ENCODE data around the gene ZNF546. TPM values are rescaled to one million over a fixed set of nuclear protein-coding genes. Genes with fewer than 3 reads are reported as not detected.

The ZNF546 gene
- 0.61 and 1.4 TPM in 2 replicates for total RNA-seq (2014; rRNA removed; shearing (Covaris generic))

GRCh38 chr19:39996811-39997637 is at the start of gene ZNF546:
Gene ZNF546, plus strand, starts transcription at chr19:39997060. Its CDS starts 1,267 bp downstream, at chr19:39998327.

DNA sequence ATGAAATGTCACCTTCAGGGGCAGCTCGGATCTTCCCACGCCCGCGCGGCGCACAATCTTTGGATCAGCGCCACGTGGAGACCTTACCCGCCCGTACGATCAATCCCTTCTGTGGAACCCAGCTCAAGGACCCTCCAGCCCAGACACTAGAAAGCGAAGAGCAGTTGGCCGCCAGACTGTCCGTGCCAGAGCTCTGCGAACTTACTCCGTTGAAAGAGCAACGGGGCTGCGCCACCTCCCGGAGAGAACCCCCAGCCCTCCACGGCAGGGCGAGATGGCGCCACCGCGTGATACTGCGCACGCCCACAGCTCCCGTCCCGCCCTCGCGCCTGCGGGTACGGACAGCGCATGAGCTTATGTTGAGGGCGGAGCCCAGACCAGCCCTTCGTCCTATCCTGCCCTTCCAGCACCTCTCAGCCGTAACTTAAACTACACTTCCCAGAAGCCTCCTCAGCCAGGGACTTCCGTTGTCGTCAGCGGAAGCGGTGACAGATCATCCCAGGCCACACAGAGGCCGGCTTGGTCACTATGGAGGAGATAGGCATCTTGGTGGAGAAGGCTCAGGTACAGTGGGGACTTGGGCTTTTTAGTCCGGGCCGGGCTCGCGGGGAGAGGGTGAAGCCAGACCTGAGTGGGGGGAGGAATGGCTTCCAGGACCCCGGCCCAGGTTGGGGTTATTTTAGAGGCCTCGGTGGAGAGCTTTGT is 26.0 kb upstream of the ZNF546 start, which contains the start of gene PSMC4:
PSMC4 (plus strand) TSS at position 491 of the 705 bp plus-strand sequence; CDS start at position 529, 38 bp downstream.

DNA sequence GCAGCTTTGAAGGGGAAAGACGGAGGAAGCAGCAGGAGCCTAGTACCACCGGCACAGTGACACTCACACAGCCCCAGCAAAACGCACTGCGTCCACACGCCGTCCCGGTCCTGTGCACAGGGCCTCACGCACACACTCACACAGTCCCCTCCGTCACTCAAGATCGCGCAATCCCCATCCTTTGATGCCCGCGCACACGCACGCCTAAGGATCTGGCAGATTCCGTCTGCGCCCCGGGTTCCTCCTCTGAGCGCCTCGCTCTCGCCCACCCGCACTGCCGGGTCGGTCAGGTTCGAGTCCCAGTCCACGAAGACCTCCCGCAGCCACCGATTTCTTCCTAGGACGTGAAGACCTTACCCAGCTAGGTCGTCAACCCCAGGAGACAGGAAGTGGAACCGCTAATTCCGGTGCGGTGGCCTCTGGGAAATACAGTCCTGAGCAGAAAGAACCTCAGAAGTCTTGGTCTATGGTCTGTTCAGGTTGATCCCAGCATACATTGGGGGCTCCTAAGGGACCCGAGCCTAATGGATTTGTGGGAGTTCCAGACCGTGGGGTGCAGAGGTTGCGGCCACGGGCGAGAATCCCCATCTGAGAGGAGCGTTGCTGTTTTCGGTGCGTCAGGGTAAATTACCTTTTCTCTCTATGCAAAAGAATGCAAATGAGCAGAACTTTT is 59.1 kb downstream of the ZNF546 start, which contains the start of gene ZNF780B:
ZNF780B (minus strand) TSS at position 400 of the 673 bp plus-strand sequence. CDS start 5,899 bp downstream, outside the sequence.

Other genes starting within 250 kb of the ZNF546 start
- gene LEUTX, start 218.2 kb upstream of the ZNF546 start, total RNA-seq (2014; rRNA removed; shearing (Covaris generic)): not detected in 2 replicates
- gene DYRK1B, start 162.9 kb upstream of the ZNF546 start, total RNA-seq (2014; rRNA removed; shearing (Covaris generic)): 6.3 and 8.9 TPM in 2 replicates
- 272 and 315 TPM in 2 replicates for gene FBL, start 150.7 kb upstream of the ZNF546 start, total RNA-seq (2014; rRNA removed; shearing (Covaris generic))
- 0.15 and 0.19 TPM in 2 replicates for gene FCGBP, start 62.4 kb upstream of the ZNF546 start, total RNA-seq (2014; rRNA removed; shearing (Covaris generic))
- gene PSMC4, start 25.9 kb upstream of the ZNF546 start, total RNA-seq (2014; rRNA removed; shearing (Covaris generic)): 264 and 269 TPM in 2 replicates
- gene ZNF780B, start 59.2 kb downstream of the ZNF546 start, total RNA-seq (2014; rRNA removed; shearing (Covaris generic)): 15.1 and 30.4 TPM in 2 replicates
- 5.7 and 17.9 TPM in 2 replicates for gene ZNF780A, start 93.9 kb downstream of the ZNF546 start, total RNA-seq (2014; rRNA removed; shearing (Covaris generic))
- gene MAP3K10, start 194.4 kb downstream of the ZNF546 start, total RNA-seq (2014; rRNA removed; shearing (Covaris generic)): 15.7 and 19.6 TPM in 2 replicates
- 0.27 and 0.72 TPM in 2 replicates for gene TTC9B, start 221.3 kb downstream of the ZNF546 start, total RNA-seq (2014; rRNA removed; shearing (Covaris generic))
- not detected in 2 replicates for gene CCNP, start 229.6 kb downstream of the ZNF546 start, total RNA-seq (2014; rRNA removed; shearing (Covaris generic))

All from A375 (cell line).